ENCODE data around the gene RABL6.

RABL6 gene

DNA sequence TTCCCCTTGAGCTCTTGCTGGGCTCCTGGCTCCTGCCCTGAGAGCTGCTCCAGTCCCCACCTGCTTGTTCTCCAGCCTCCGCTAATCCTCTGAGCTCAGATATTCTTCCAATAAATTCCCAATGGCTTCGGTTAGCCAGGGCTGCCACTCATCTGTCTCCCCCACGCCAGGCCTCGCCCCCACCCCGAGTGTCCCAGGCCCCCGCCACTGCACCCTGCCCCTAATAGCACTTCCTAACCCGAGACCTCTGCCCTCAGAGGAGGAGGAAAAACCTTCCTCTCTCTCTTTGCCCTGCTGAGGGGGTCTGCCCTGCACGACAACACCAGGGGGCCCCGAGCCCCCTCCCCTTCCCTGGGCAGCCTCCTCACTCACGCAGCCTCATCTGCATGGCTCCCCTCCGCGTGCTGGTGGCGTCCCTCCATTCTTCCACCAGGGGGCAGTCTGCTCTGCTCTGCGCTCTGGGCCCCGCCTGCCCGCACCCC lies 38.0 kb upstream of the RABL6 start:
- DNase-seq (ENCODE audit: low read depth): no peak
- TF ChIP-seq, protein P1, sequence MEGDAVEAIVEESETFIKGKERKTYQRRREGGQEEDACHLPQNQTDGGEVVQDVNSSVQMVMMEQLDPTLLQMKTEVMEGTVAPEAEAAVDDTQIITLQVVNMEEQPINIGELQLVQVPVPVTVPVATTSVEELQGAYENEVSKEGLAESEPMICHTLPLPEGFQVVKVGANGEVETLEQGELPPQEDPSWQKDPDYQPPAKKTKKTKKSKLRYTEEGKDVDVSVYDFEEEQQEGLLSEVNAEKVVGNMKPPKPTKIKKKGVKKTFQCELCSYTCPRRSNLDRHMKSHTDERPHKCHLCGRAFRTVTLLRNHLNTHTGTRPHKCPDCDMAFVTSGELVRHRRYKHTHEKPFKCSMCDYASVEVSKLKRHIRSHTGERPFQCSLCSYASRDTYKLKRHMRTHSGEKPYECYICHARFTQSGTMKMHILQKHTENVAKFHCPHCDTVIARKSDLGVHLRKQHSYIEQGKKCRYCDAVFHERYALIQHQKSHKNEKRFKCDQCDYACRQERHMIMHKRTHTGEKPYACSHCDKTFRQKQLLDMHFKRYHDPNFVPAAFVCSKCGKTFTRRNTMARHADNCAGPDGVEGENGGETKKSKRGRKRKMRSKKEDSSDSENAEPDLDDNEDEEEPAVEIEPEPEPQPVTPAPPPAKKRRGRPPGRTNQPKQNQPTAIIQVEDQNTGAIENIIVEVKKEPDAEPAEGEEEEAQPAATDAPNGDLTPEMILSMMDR (conservative IDR thresholded peaks at IDR 0.05; ENCODE audit: low read length): peak; percentile 44
- no peak overlapping the region for H3K4me3 ChIP-seq (ENCODE audit: low read length)

DNA sequence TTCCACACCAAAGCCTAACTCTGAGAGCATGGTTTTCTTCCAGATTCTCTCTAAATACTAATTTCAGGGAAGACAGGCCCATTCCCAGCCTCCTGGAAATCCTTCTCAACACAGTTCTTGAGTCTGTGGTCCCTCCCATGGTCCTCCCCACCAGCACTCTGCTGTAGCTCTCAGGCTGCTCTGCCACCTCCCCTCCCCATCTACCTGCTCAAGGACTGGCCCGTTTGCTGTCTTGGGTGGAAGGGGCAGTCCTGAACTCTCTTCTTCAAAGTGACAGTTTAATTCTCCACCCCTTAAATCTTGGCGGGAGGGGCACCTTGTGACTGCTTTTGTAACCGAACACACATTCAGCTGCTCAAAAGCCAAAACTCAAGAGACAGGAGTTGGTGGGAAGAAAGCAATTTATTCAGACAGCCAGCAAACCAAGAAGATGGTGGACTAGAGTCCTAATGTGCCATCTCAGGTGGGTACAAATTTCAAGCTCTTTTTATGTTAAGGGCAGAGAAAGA lies 35.8 kb upstream of the RABL6 start:
- DNase-seq (ENCODE audit: low read depth): no peak
- TF ChIP-seq, protein P1 (conservative IDR thresholded peaks at IDR 0.05; ENCODE audit: low read length): no peak
- no peak overlapping the region for H3K4me3 ChIP-seq (ENCODE audit: low read length)

DNA sequence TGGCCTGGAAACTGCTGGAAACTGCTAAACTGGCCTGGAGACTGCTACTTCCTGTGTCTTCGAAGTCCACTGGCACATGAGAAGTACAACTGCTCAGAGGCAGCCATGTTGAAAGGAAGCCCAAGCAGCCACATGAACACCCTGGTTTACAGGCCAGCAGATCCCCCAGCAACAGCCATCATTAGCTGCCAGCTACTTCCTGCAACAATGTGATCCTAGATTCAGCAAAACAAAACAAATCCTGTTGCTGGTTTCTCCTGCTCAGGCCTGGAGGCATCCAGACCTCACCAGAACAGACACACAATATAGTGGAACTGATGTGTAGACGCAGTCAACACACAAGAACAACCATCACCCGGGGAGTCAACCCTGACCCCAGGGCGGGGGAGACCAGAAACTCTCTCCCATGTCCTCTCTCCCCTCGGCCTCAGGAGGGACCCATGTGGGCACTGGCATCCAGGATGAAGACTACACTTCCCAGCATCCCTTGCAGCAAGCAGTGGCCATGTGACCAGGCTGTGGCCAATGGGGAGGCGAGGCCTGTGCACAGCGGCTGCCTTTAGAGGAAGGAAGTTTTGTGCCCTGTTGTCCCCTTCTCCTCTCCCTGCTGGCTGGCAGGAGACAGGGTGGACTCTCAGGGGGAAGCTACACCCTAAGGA lies 34.2 kb upstream of the RABL6 start:
- TF ChIP-seq, protein P1 (conservative IDR thresholded peaks at IDR 0.05; ENCODE audit: low read length): no peak
- no peak for DNase-seq (ENCODE audit: low read depth)
- H3K4me3 ChIP-seq (ENCODE audit: low read length): no peak overlapping the region

DNA sequence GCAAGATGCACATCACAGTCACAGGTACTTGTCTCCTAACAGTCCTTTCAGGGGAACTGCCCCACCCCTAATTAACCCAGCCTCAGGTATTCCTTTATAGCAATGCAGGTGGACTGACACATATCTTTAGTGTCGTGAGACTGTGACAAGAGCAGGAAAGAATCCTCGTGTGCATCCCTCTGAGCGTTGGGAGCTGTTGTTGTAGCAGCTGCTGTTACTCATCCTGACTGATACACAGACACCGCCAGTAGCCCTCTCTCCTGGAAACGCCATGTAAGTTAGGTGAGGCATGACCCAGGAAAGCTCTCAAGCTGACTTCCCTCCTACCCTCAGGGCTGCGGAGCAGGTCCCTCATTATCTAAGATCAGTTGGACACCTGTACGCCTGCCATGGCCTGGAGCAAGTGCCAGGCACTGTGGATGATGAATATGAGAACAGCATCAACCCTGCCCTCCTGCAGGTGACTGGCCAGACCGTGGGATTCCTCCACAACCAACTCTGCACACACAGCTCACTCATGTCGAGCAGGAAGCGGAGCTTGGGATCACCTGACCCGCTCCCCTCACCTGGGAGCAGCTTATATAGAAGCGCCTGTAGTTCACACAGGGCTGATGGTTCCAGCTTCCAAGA lies 33.2 kb upstream of the RABL6 start:
- no peak for DNase-seq (ENCODE audit: low read depth)
- no peak overlapping the region for H3K4me3 ChIP-seq (ENCODE audit: low read length)
- TF ChIP-seq, protein P1 (conservative IDR thresholded peaks at IDR 0.05; ENCODE audit: low read length): no peak

DNA sequence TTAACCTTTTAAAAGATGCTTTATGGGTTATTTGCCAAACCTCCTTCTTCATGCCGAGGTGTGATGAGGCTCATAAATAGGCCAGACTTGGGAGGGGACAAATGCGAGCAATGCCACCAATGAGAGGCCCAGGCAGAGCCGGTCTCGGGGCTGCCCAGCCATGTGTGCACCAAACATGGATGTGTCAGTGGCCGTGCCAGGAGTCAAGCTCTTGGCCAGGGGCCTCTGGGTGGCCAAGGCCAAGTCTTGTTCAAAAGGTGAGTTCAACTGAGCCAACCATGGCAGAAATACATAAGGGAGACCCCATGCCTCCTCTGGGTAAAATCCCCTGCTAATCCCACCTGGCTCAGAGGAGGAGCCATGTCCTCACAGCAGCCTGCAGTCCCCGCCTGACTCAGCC lies 32.6 kb upstream of the RABL6 start:
- TF ChIP-seq, protein P1 (conservative IDR thresholded peaks at IDR 0.05; ENCODE audit: low read length): no peak
- no peak for DNase-seq (ENCODE audit: low read depth)
- H3K4me3 ChIP-seq (ENCODE audit: low read length): no peak overlapping the region

DNA sequence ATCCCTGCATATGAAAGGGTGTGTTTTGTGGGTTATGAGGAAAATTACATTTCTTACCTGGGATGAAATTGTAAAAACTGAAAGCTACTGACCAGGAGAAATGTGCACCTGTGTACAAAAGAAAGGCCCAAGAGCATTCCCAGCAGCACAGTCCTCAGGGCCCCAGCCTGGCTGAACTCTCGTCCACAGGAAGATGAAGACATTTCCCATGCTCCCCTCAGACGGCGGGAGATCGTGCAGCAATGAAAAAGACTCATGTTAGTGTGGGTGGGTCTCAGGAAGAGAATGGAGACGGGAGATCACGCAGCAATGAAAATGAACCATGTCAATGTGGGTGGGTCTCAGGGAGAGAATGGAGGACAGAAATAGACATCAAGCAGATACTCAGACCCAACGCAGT lies 30.8 kb upstream of the RABL6 start:
- no peak overlapping the region for H3K4me3 ChIP-seq (ENCODE audit: low read length)
- TF ChIP-seq, protein P1 (conservative IDR thresholded peaks at IDR 0.05; ENCODE audit: low read length): no peak
- DNase-seq (ENCODE audit: low read depth): no peak

DNA sequence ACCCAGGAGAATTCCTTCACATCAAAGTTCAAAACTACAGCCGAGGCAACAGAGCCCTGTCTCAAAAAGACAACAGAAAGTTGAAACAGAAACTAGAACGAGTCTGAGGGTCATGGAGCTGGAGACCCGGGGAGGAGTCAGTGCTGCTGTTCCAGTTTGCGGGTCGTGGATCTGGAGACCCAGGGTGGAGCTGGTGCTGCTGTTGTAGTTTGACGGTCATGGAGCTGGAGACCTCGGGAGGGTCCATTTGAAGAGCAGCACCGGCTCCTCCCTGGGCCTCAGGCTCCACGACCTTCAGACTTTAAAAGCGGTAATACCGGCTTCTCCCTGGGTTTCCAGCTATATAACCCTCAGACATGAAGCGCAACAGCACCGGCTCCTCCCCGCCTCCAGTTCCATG lies 30.4 kb upstream of the RABL6 start:
- no peak overlapping the region for H3K4me3 ChIP-seq (ENCODE audit: low read length)
- TF ChIP-seq, protein P1 (conservative IDR thresholded peaks at IDR 0.05; ENCODE audit: low read length): no peak
- no peak for DNase-seq (ENCODE audit: low read depth)

All from AG10803 (cell line).